SH-SY5Y (cell line): ENCODE data around the gene AMBRA1.

Experiments
- GATA2 ChIP-seq: IDR thresholded peaks from 2 replicates; pipeline ENCODE4 v1.6.1; 2011; ENCODE audit warnings: mild to moderate bottlenecking, low read depth, low read length
- GATA3 ChIP-seq: IDR thresholded peaks from 2 replicates; pipeline ENCODE4 v1.6.1; 2011; ENCODE audit warnings: low read depth, mild to moderate bottlenecking, low read length, moderate library complexity

- TF ChIP-seq GATA2: no peak
- no peak for TF ChIP-seq GATA3
These were observed 3.9 kb upstream of the AMBRA1 start for GRCh38 chr11:46597609-46598219.
